Neuronal stem cell (in vitro differentiated cells): Measurements from ENCODE around the gene SLC2A9.

ENCODE experiments used
- DNase-seq: peaks from one replicate; pipeline ENCODE4 v3.0.0-alpha.2; 2013; ENCODE audit warnings: low spot score
- H2AFZ ChIP-seq: one replicate; pipeline ENCODE4 v1.6.1; 2013; ENCODE audit warnings: mild to moderate bottlenecking, low read length, inconsistent platforms
- H2AK5ac ChIP-seq: 2 replicates; pipeline ENCODE4 v1.6.1; 2013; ENCODE audit warnings: low read depth, mild to moderate bottlenecking, inconsistent platforms, low read length, moderate library complexity, mixed read lengths
- H2BK120ac ChIP-seq: 2 replicates; pipeline ENCODE4 v1.6.1; 2013; ENCODE audit warnings: low read depth, mild to moderate bottlenecking, inconsistent platforms, low read length, moderate library complexity, mixed read lengths
- H2BK12ac ChIP-seq: one replicate; pipeline ENCODE4 v1.6.1; 2013; ENCODE audit warnings: low read length, inconsistent platforms
- H2BK15ac ChIP-seq: 2 replicates; pipeline ENCODE4 v1.6.1; 2013; ENCODE audit warnings: mild to moderate bottlenecking, low read length, inconsistent platforms, mixed read lengths
- H2BK5ac ChIP-seq: one replicate; pipeline ENCODE4 v1.6.1; 2013; ENCODE audit warnings: inconsistent platforms, mild to moderate bottlenecking, low read length, moderate library complexity
- H3K14ac ChIP-seq: one replicate; pipeline ENCODE4 v1.6.1; 2013; ENCODE audit warnings: low read length, inconsistent platforms
- H3K18ac ChIP-seq: 2 replicates; pipeline ENCODE4 v1.6.1; 2013; ENCODE audit warnings: low read length, inconsistent platforms
- H3K23ac ChIP-seq: 2 replicates; pipeline ENCODE4 v1.6.1; 2013; ENCODE audit warnings: low read depth, mild to moderate bottlenecking, mixed read lengths, low read length, inconsistent platforms; ENCODE audit not compliant: poor library complexity
- H3K27ac ChIP-seq: replicated peaks from 3 replicates; pipeline ENCODE4 v1.5.1; 2013; ENCODE audit warnings: low read length, inconsistent platforms
- H3K27me3 ChIP-seq, 3 experiments: 2 replicates each; pipeline ENCODE4 v1.6.1; 2013; ENCODE audit warnings: low read length in 3 of 3, mild to moderate bottlenecking in 2 of 3, inconsistent platforms in 1 of 3, low read depth in 1 of 3, mixed read lengths in 1 of 3, moderate library complexity in 1 of 3; ENCODE audit not compliant: control insufficient read depth in 3 of 3, insufficient read depth in 3 of 3
- H3K36me3 ChIP-seq, 2 donors: replicated peaks in 1 of 2; 2 replicates each; pipeline ENCODE4 v1.6.1; 2013; ENCODE audit warnings: low read length in 2 of 2; ENCODE audit not compliant: control insufficient read depth in 2 of 2, insufficient read depth in 2 of 2
- H3K4ac ChIP-seq: 2 replicates; pipeline ENCODE4 v1.6.1; 2013; ENCODE audit warnings: inconsistent platforms, mild to moderate bottlenecking, low read length, moderate library complexity
- H3K4me1 ChIP-seq, 2 donors: 1 replicate in 1 of 2; 2 replicates in 1 of 2; pipeline ENCODE4 v1.6.1; 2013; ENCODE audit warnings: low read length in 2 of 2, low read depth in 1 of 2; ENCODE audit not compliant: control insufficient read depth in 2 of 2, insufficient read depth in 1 of 2
- H3K4me2 ChIP-seq: one replicate; pipeline ENCODE4 v1.6.1; 2013; ENCODE audit warnings: mild to moderate bottlenecking, low read length, inconsistent platforms; ENCODE audit not compliant: insufficient read depth, poor library complexity, severe bottlenecking
- H3K4me3 ChIP-seq, 2 donors: 2 replicates each; pipeline ENCODE4 v1.5.1; 2013; ENCODE audit warnings: low read length in 2 of 2, mild to moderate bottlenecking in 2 of 2, inconsistent platforms in 1 of 2, moderate library complexity in 1 of 2
- H3K79me1 ChIP-seq: one replicate; pipeline ENCODE4 v1.6.1; 2013; ENCODE audit warnings: low read depth, mild to moderate bottlenecking, inconsistent platforms, low read length, moderate library complexity
- H3K9ac ChIP-seq: one replicate; pipeline ENCODE4 v1.6.1; 2013; ENCODE audit warnings: mild to moderate bottlenecking, low read depth, low read length, inconsistent platforms; ENCODE audit not compliant: poor library complexity
- H3K9me3 ChIP-seq, 2 donors: replicated peaks in 1 of 2; 2 replicates each; pipeline versions ENCODE3 to v1.6.1; 2013; ENCODE audit warnings: low read length in 2 of 2, mild to moderate bottlenecking in 2 of 2, inconsistent platforms in 1 of 2, low read depth in 1 of 2, mixed read lengths in 1 of 2, moderate library complexity in 1 of 2; ENCODE audit not compliant: control insufficient read depth in 2 of 2, insufficient read depth in 1 of 2
- H4K8ac ChIP-seq: one replicate; pipeline ENCODE4 v1.6.1; 2013; ENCODE audit warnings: low read depth, mild to moderate bottlenecking, inconsistent platforms, low read length, moderate library complexity
- H4K91ac ChIP-seq: one replicate; pipeline ENCODE4 v1.6.1; 2013; ENCODE audit warnings: low read length, low read depth, mild to moderate bottlenecking, inconsistent platforms; ENCODE audit not compliant: poor library complexity
- WGBS, 2 donors: extraction: QIAGEN DNeasy Blood & Tissue Kit; methylation state at CpG; one replicate each; pipeline ENCODE4 v1.1.7; 2013; ENCODE audit warnings: missing lambda C conversion rate in 2 of 2, mixed read lengths in 1 of 2; ENCODE audit not compliant: insufficient read length in 2 of 2, insufficient replicate concordance in 1 of 2; ENCODE audit errors: extremely low coverage in 2 of 2; 5-methylcytosine and 5-hydroxymethylcytosine counted together

Gene SLC2A9

GRCh38 chr4:9976781-9977180 lies 44.5 kb downstream of the SLC2A9 start:
- H3K4me2 ChIP-seq, result no peak overlapping the region
- H2AK5ac ChIP-seq, result no peak overlapping the region
- H2BK120ac ChIP-seq, result no peak overlapping the region
- no CpG with 5 or more reads among the region's 2 CpGs for WGBS, 2 donors
- H3K9me3 ChIP-seq, result peaks cover 0 to 4% of the 10 kb centered on the region in 2 donors
- H4K91ac ChIP-seq, result no peak overlapping the region
- no peaks in the 10 kb centered on the region for H3K36me3 ChIP-seq
- H4K8ac ChIP-seq, result no peak overlapping the region
- no peak overlapping the region for H2BK15ac ChIP-seq
- H3K14ac ChIP-seq, result no peak overlapping the region
- no peak overlapping the region for H3K4ac ChIP-seq
- H3K9ac ChIP-seq, result no peak overlapping the region
- no peak overlapping the region for H2BK5ac ChIP-seq
- H3K18ac ChIP-seq, result no peak overlapping the region
- H3K4me3 ChIP-seq, result no peak overlapping the region
- H3K27me3 ChIP-seq, result no peaks in the 10 kb centered on the region
- no peak overlapping the region for H3K27ac ChIP-seq
- no peak overlapping the region for H3K23ac ChIP-seq
- no peak overlapping the region for H2BK12ac ChIP-seq
- H2AFZ ChIP-seq, result no peak overlapping the region
- peaks cover 0 to 4% of the 10 kb centered on the region in 2 donors for H3K4me1 ChIP-seq
- no peaks in the 10 kb centered on the region for H3K79me1 ChIP-seq
- DNase-seq, result no peak

GRCh38 chr4:9976293-9976692 lies 45.0 kb downstream of the SLC2A9 start:
- H2AK5ac ChIP-seq, result no peak overlapping the region

GRCh38 chr4:9971711-9972110 lies 49.6 kb downstream of the SLC2A9 start:
- no peak overlapping the region for H2AK5ac ChIP-seq
- H3K36me3 ChIP-seq, result no peaks in the 10 kb centered on the region
- H3K9me3 ChIP-seq, result peaks cover 0 to 4% of the 10 kb centered on the region in 2 donors
- no peaks in the 10 kb centered on the region for H3K27me3 ChIP-seq
- H2AFZ ChIP-seq, result no peak overlapping the region
- no peak overlapping the region for H3K4me2 ChIP-seq
- no peak overlapping the region for H3K4me3 ChIP-seq
- no peak overlapping the region for H2BK12ac ChIP-seq
- no peak overlapping the region for H4K8ac ChIP-seq
- no peak overlapping the region for H3K9ac ChIP-seq
- no peak overlapping the region for H4K91ac ChIP-seq
- no peak overlapping the region for H2BK15ac ChIP-seq
- no peaks in the 10 kb centered on the region for H3K4me1 ChIP-seq
- 100% methylated on average over 1 of the region's 3 CpGs for WGBS, 2 donors
- no peak overlapping the region for H2BK120ac ChIP-seq
- H3K79me1 ChIP-seq, result no peaks in the 10 kb centered on the region
- no peak overlapping the region for H2BK5ac ChIP-seq
- H3K23ac ChIP-seq, result no peak overlapping the region
- no peak overlapping the region for H3K4ac ChIP-seq
- no peak overlapping the region for H3K27ac ChIP-seq
- no peak overlapping the region for H3K14ac ChIP-seq
- DNase-seq, result no peak
- H3K18ac ChIP-seq, result no peak overlapping the region

More at GRCh38 chr4:9976293-9976692, 45.0 kb downstream of the SLC2A9 start:
- peaks cover 0 to 4% of the 10 kb centered on the region in 2 donors for H3K4me1 ChIP-seq
- no peak overlapping the region for H3K18ac ChIP-seq
- H2BK120ac ChIP-seq, result no peak overlapping the region
- no peak overlapping the region for H3K14ac ChIP-seq
- no peak overlapping the region for H3K4me3 ChIP-seq
- no peak overlapping the region for H2BK12ac ChIP-seq
- H2BK15ac ChIP-seq, result no peak overlapping the region
- no peak overlapping the region for H4K8ac ChIP-seq
- no peak overlapping the region for H2BK5ac ChIP-seq
- H3K9me3 ChIP-seq, result peaks cover 0 to 4% of the 10 kb centered on the region in 2 donors
- no peaks in the 10 kb centered on the region for H3K36me3 ChIP-seq
- no peak overlapping the region for H3K27ac ChIP-seq
- no peak overlapping the region for H3K4me2 ChIP-seq
- WGBS, 2 donors, result no CpG with 5 or more reads among the region's 1 CpG
- no peak overlapping the region for H3K9ac ChIP-seq
- no peak overlapping the region for H4K91ac ChIP-seq
- H3K79me1 ChIP-seq, result no peaks in the 10 kb centered on the region
- no peak for DNase-seq
- H3K27me3 ChIP-seq, result no peaks in the 10 kb centered on the region
- no peak overlapping the region for H3K23ac ChIP-seq
- H3K4ac ChIP-seq, result no peak overlapping the region
- H2AFZ ChIP-seq, result no peak overlapping the region

- H4K8ac ChIP-seq, result no peak overlapping the region
- no peak overlapping the region for H2AFZ ChIP-seq
- no peak overlapping the region for H3K4me2 ChIP-seq
- H2BK12ac ChIP-seq, result no peak overlapping the region
- no peak overlapping the region for H3K23ac ChIP-seq
- no peaks in the 10 kb centered on the region for H3K36me3 ChIP-seq
- H2AK5ac ChIP-seq, result no peak overlapping the region
- H3K14ac ChIP-seq, result no peak overlapping the region
- H3K4me1 ChIP-seq, result no peaks in the 10 kb centered on the region
- no peak overlapping the region for H3K18ac ChIP-seq
- no peak overlapping the region for H2BK5ac ChIP-seq
- no peak overlapping the region for H3K9ac ChIP-seq
- no peak overlapping the region for H3K27ac ChIP-seq
- H2BK15ac ChIP-seq, result no peak overlapping the region
- DNase-seq, result no peak
- peaks cover 0 to 4% of the 10 kb centered on the region in 2 donors for H3K9me3 ChIP-seq
- H3K4me3 ChIP-seq, result peak overlapping the region in 1 of 2 donors; percentile 58
- no peaks in the 10 kb centered on the region for H3K79me1 ChIP-seq
- no peak overlapping the region for H3K4ac ChIP-seq
- no CpG with 5 or more reads among the region's 6 CpGs for WGBS, 2 donors
- H2BK120ac ChIP-seq, result no peak overlapping the region
- H4K91ac ChIP-seq, result no peak overlapping the region
- H3K27me3 ChIP-seq, result no peaks in the 10 kb centered on the region
Measured at GRCh38 chr4:9970399-9971011, 50.8 kb downstream of the SLC2A9 start.
